GM23248 (cell line): ENCODE data around the gene TFEB.

Experiments used
- EZH2 ChIP-seq: fragments of 200-600 bp; sonication (generic); IDR thresholded peaks from 2 replicates; pipeline ENCODE4 v1.6.1; 2018; ENCODE audit warnings: antibody characterized with exemption, mild to moderate bottlenecking; ENCODE audit not compliant: insufficient read depth, poor library complexity, severe bottlenecking
- EZH2phosphoT487 ChIP-seq: fragments of 200-600 bp; sonication (generic); IDR thresholded peaks from 2 replicates; pipeline ENCODE4 v1.6.1; 2018; ENCODE audit warnings: antibody characterized with exemption, moderate library complexity, mild to moderate bottlenecking, low read depth; ENCODE audit not compliant: insufficient read depth

DNA sequence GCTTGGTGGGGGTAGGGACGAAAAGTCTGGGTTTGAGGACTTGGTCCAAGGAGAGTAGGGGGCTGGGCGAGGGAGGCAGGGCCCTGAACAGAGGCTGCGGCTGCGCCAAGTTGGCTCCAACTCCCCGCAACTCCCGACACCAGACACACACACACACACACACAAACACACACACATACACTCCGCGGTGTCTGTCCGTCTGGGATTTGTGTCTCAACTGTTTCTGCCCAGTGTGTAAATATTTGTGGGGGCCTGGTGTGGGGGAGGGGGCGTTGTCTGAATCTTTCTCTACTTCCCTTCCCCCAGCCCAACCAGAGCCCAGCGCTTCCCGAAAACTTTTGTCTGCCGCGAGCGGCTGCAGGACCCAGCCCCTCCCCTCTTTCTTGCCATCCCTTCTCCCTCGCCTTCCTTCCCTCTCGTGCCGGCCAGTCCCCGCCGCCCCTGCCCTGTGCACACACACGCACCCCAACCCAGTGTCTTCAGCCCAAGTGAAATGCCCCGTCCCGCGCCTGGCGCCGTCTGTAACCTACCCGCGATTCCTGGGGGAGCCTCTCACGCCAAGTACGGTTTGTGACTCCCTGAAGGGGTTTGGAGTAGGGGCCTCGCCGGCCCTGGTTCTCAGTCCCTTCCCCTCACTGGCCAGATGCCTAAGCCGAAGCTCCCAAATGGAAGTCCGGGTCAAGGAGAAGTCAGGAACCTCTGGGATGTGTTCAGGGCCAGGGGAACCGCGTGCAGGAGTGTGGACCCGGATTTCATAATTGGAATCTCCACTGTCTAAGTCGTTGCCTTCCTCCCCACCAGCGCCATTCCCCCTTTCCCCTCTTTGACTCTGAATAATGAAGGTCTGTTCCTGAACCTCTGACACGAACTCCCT lies 96.2 kb downstream of the TFEB start:
- TF ChIP-seq EZH2phosphoT487, result 0 out of 2 replicates have a peak, but pooled peaks have one; percentile 49
- TF ChIP-seq EZH2, result peak; percentile 57
